Measurements from ENCODE around the gene ZNF407. TPM values are rescaled to one million over a fixed set of nuclear protein-coding genes. Genes with fewer than 3 reads are reported as not detected.
A peak's percentile ranks its signal among the peaks of the same experiment; 100 is the strongest.

The ZNF407 gene
- total RNA-seq, 1 donor from 2014 or later: 9.0 TPM

DNA sequence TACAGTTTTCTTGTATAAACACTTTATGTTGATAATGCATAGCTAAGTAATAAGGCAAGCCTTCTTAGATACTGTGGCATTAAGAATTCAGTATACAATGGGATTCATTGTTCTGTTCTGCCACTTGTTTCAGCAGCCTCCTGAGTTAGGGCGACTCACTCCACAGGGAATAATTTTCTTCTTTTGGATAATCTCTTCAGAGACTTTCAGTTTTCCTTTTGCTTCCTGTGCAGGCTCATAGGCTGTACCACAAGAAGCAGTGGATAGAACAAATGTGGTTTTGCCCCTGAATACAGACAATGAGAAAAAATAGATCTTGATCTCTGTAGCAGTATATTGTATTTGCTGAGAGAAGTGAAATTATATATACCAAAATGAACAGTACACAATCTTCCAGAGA is 298.0 kb downstream of the ZNF407 start:
- Mint-ChIP-seq H3K4me1 (peaks cover 39% of the 10 kb centered on the region), H3K4me3 (no peak overlapping the region), H3K9me3 (no peaks in the 10 kb centered on the region), H3K27ac (no peak overlapping the region), H3K27me3 (ENCODE audit: insufficient read depth, low read depth) (peaks cover 2% of the 10 kb centered on the region), H3K36me3 (no peaks in the 10 kb centered on the region)
- Histone ChIP-seq H3K9me3 (ENCODE audit: low read depth) (no peaks in the 10 kb centered on the region), H3K4me1 (no peaks in the 10 kb centered on the region), H3K9ac (no peak overlapping the region), H3K27me3 (no peaks in the 10 kb centered on the region), H3F3A (ENCODE audit: low read depth) (no peaks in the 10 kb centered on the region), H3K4me2 (no peak overlapping the region), H2AFZ (replicated peaks) (no peak overlapping the region), H4K20me1 (ENCODE audit: low read depth) (no peaks in the 10 kb centered on the region), H3K4me3 (no peak overlapping the region), H3K27ac (no peak overlapping the region), H3K79me2 (ENCODE audit: low read depth) (no peaks in the 10 kb centered on the region), H3K36me3 (no peaks in the 10 kb centered on the region)
- peak; percentile 15 for DNase-seq (ENCODE audit: low spot score)
- TF ChIP-seq CTCF (IDR thresholded peaks at IDR 0.05): no peak
- no peak for TF ChIP-seq EZH2 (IDR thresholded peaks at IDR 0.05)
- TF ChIP-seq EZH2phosphoT487 (IDR thresholded peaks at IDR 0.05): no peak

GRCh38 chr18:74896390-74896991 is 298.8 kb downstream of the ZNF407 start:
- Mint-ChIP-seq H3K27ac (peak overlapping the region; percentile 78), H3K4me3 (no peak overlapping the region), H3K27me3 (ENCODE audit: insufficient read depth, low read depth) (peaks cover 2% of the 10 kb centered on the region), H3K36me3 (no peaks in the 10 kb centered on the region), H3K4me1 (peaks cover 39% of the 10 kb centered on the region), H3K9me3 (no peaks in the 10 kb centered on the region)
- Histone ChIP-seq H3K9me3 (ENCODE audit: low read depth) (no peaks in the 10 kb centered on the region), H3K4me3 (no peak overlapping the region), H3K36me3 (no peaks in the 10 kb centered on the region), H3K9ac (no peak overlapping the region), H3K27me3 (no peaks in the 10 kb centered on the region), H3K79me2 (ENCODE audit: low read depth) (no peaks in the 10 kb centered on the region), H3K4me2 (no peak overlapping the region), H3K27ac (no peak overlapping the region), H4K20me1 (ENCODE audit: low read depth) (no peaks in the 10 kb centered on the region), H3K4me1 (no peaks in the 10 kb centered on the region), H2AFZ (replicated peaks) (no peak overlapping the region), H3F3A (ENCODE audit: low read depth) (no peaks in the 10 kb centered on the region)
- TF ChIP-seq CTCF (IDR thresholded peaks at IDR 0.05): peak; percentile 63
- TF ChIP-seq EZH2phosphoT487 (IDR thresholded peaks at IDR 0.05): no peak
- DNase-seq (ENCODE audit: low spot score): peak; percentile 66

DNA sequence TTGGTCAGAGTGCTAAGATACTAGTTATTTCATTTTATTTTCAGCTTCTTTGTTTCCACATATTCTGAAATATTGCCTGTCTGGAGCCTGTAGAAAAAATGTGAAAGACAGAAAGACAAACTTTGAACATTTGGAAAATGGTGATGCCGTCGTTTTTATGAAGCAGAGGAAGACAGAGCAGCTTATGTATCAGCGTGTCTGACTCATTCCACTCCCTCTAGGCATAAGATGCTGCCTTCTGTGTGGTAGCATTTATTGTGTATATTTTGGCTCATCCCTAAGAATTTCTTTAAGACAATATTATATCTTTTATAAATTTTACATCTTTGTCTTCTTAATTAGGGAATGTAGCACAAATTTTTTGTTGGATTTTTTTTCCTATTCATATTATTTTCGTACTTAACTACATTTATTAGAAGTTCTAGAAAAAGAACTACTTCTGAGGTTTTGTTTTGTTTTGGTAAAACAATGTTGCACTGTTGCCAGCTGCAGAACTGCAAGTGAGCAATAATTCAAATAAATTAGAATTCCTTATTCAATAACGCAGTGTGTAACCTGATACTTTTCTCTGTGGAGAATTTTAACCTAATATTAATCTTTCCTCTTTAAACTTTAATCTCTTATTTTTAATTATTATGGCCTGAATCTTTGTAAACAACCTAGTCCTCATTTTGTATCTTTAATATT is 300.4 kb downstream of the ZNF407 start:
- no peaks in the 10 kb centered on the region for H4K20me1 ChIP-seq (ENCODE audit: low read depth)
- no peaks in the 10 kb centered on the region for H3K36me3 ChIP-seq
- Mint-ChIP-seq H3K27me3 (ENCODE audit: insufficient read depth, low read depth) (peaks cover 2% of the 10 kb centered on the region), H3K9me3 (no peaks in the 10 kb centered on the region), H3K4me3 (no peak overlapping the region), H3K36me3 (no peaks in the 10 kb centered on the region), H3K4me1 (peaks cover 39% of the 10 kb centered on the region), H3K27ac (no peak overlapping the region)
- no peak overlapping the region for H3K4me2 ChIP-seq
- DNase-seq (ENCODE audit: low spot score): no peak
- H3K9ac ChIP-seq: no peak overlapping the region
- no peak overlapping the region for H2AFZ ChIP-seq (replicated peaks)
- no peaks in the 10 kb centered on the region for H3F3A ChIP-seq (ENCODE audit: low read depth)
- no peaks in the 10 kb centered on the region for H3K9me3 ChIP-seq (ENCODE audit: low read depth)
- H3K27ac ChIP-seq: no peak overlapping the region
- no peaks in the 10 kb centered on the region for H3K27me3 ChIP-seq
- H3K4me3 ChIP-seq: no peak overlapping the region
- TF ChIP-seq EZH2 (IDR thresholded peaks at IDR 0.05): no peak
- no peak for TF ChIP-seq CTCF (IDR thresholded peaks at IDR 0.05)
- no peak for TF ChIP-seq EZH2phosphoT487 (IDR thresholded peaks at IDR 0.05)
- no peaks in the 10 kb centered on the region for H3K79me2 ChIP-seq (ENCODE audit: low read depth)
- no peaks in the 10 kb centered on the region for H3K4me1 ChIP-seq

All from neural progenitor cell (in vitro differentiated cells).